SK-N-SH treated with all-trans-retinoic acid at 6 μM for 48 hours (cell line): Measurements from ENCODE around the gene TNRC6A.
"Not testable (repeated sequence)": the region's sequence is repeated elsewhere in the genome, so short reads cannot be mapped to it uniquely, and the experiment has no call there.

ENCODE experiments used
- ATAC-seq: fragments of 200-7000 bp; cut with Tn5 transposase; 3 replicates; pipeline ENCODE4 v1.9.1; 2020; ENCODE audit warnings: mild to moderate bottlenecking, moderate library complexity
- ARNTL ChIP-seq: fragments of 450-650 bp; formaldehyde crosslinking; IDR thresholded peaks from 2 replicates; pipeline ENCODE4 v1.5.0; 2020; ENCODE audit warnings: low read depth, mild to moderate bottlenecking, moderate library complexity, borderline replicate concordance
- BACH2 ChIP-seq: fragments of 250-450 bp; sonication (Bioruptor Pico); IDR thresholded peaks from 2 replicates; pipeline ENCODE4 v1.9.0; 2021; ENCODE audit warnings: mild to moderate bottlenecking, borderline replicate concordance
- CSDC2 ChIP-seq: fragments of 250-450 bp; sonication (Bioruptor Pico); IDR thresholded peaks from 2 replicates; pipeline ENCODE4 v1.5.0; 2020; ENCODE audit warnings: mild to moderate bottlenecking, moderate library complexity
- ESRRG ChIP-seq: fragments of 250-450 bp; sonication (Bioruptor Pico); IDR thresholded peaks from 2 replicates; pipeline ENCODE4 v1.6.1; 2021; ENCODE audit warnings: mild to moderate bottlenecking
- GLIS3 ChIP-seq: fragments of 250-450 bp; sonication (Bioruptor Pico); IDR thresholded peaks from 2 replicates; pipeline ENCODE4 v1.5.0; 2020; ENCODE audit warnings: mild to moderate bottlenecking, moderate library complexity
- ISL1 ChIP-seq: fragments of 250-450 bp; sonication (Bioruptor Pico); IDR thresholded peaks from 2 replicates; pipeline ENCODE4 v2.1.2; 2022; ENCODE audit warnings: mild to moderate bottlenecking, moderate library complexity
- OSR1 ChIP-seq: fragments of 250-450 bp; sonication (Bioruptor Pico); IDR thresholded peaks from 2 replicates; pipeline ENCODE4 v1.8.0; 2022; ENCODE audit warnings: moderate library complexity, mild to moderate bottlenecking, inconsistent platforms
- PPARA ChIP-seq: fragments of 250-450 bp; sonication (Bioruptor Pico); IDR thresholded peaks from 2 replicates; pipeline ENCODE4 v1.5.0; 2020; ENCODE audit warnings: mild to moderate bottlenecking, borderline replicate concordance
- RARB ChIP-seq: fragments of 250-450 bp; sonication (Bioruptor Pico); IDR thresholded peaks from 2 replicates; pipeline ENCODE4 v1.8.0; 2021; ENCODE audit warnings: mild to moderate bottlenecking, moderate library complexity
- SNAI2 ChIP-seq: fragments of 250-450 bp; sonication (Bioruptor Pico); IDR thresholded peaks from 2 replicates; pipeline ENCODE4 v1.5.0; 2020; ENCODE audit warnings: mild to moderate bottlenecking, moderate library complexity
- TCF4 ChIP-seq: fragments of 250-450 bp; sonication (Bioruptor Pico); IDR thresholded peaks from 2 replicates; pipeline ENCODE4 v1.8.0; 2021; ENCODE audit warnings: mild to moderate bottlenecking, moderate library complexity, borderline replicate concordance
- TOX ChIP-seq: fragments of 250-450 bp; sonication (Bioruptor Pico); IDR thresholded peaks from 2 replicates; pipeline ENCODE4 v1.8.0; 2021; ENCODE audit warnings: mild to moderate bottlenecking, moderate library complexity, borderline replicate concordance
- ZC3H10 ChIP-seq: fragments of 250-450 bp; sonication (Bioruptor Pico); IDR thresholded peaks from 2 replicates; pipeline ENCODE4 v1.5.1; 2021; ENCODE audit warnings: mild to moderate bottlenecking, moderate library complexity
- ZFP3 ChIP-seq: fragments of 250-450 bp; sonication (Bioruptor Pico); IDR thresholded peaks from 2 replicates; pipeline ENCODE4 v1.5.0; 2020; ENCODE audit warnings: mild to moderate bottlenecking, moderate library complexity
- ZNF565 ChIP-seq: fragments of 450-650 bp; formaldehyde crosslinking; conservative IDR thresholded peaks from 2 replicates; pipeline ENCODE4 v1.5.0; 2020; ENCODE audit warnings: low read depth, mild to moderate bottlenecking, moderate library complexity
- ZNF70 ChIP-seq: fragments of 450-650 bp; formaldehyde crosslinking; IDR thresholded peaks from 2 replicates; pipeline ENCODE4 v1.5.0; 2020; ENCODE audit warnings: mild to moderate bottlenecking, moderate library complexity
- ZNF8 ChIP-seq: fragments of 450-650 bp; formaldehyde crosslinking; IDR thresholded peaks from 2 replicates; pipeline ENCODE4 v1.5.0; 2020; ENCODE audit warnings: mild to moderate bottlenecking, moderate library complexity
- TF ChIP-seq, protein P1 (sequence below): fragments of 250-450 bp; sonication (Bioruptor Pico); IDR thresholded peaks from 2 replicates; pipeline ENCODE4 v1.8.0; 2021; ENCODE audit warnings: low read depth, mild to moderate bottlenecking, moderate library complexity, borderline replicate concordance
- TF ChIP-seq, protein P2 (sequence below): fragments of 250-450 bp; sonication (Bioruptor Pico); IDR thresholded peaks from 2 replicates; pipeline ENCODE4 v1.5.0; 2020; ENCODE audit warnings: mild to moderate bottlenecking, moderate library complexity
- TF ChIP-seq, protein P3 (sequence below): fragments of 250-450 bp; sonication (Bioruptor Pico); IDR thresholded peaks from 2 replicates; pipeline ENCODE4 v1.5.1; 2020; ENCODE audit warnings: low read depth, mild to moderate bottlenecking, moderate library complexity
- TF ChIP-seq, protein P4 (sequence below): fragments of 250-450 bp; sonication (Bioruptor Pico); IDR thresholded peaks from 2 replicates; pipeline ENCODE4 v1.8.0; 2020; ENCODE audit warnings: mild to moderate bottlenecking, moderate library complexity, borderline replicate concordance
- TF ChIP-seq, protein P5 (sequence below): fragments of 250-450 bp; sonication (Bioruptor Pico); IDR thresholded peaks from 2 replicates; pipeline ENCODE4 v1.5.1; 2021; ENCODE audit warnings: mild to moderate bottlenecking, moderate library complexity

The TNRC6A gene

DNA sequence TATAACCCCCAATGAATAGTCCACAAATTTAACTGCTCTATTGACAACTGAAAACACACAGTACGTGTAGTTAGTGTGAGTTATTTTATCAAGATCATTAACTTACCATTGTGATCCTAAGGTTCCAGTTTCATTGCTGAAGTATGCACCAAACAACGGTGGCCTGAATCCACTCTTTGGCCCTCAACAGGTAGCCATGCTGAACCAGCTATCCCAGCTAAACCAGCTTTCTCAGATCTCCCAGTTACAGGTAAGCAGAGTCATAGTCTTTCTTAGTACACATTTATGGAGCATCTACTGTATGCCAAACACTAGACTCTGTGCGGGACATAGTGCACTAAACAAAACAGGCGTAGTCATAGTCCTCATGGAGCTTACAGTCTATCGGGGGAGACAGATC lies 76.0 kb downstream of the TNRC6A start:
- no peak for TF ChIP-seq ESRRG
- no peak for TF ChIP-seq RARB (CRISPR knock-in tag)
- TF ChIP-seq ARNTL (CRISPR knock-in tag), result no peak
- no peak for TF ChIP-seq ZFP3
- TF ChIP-seq, protein P1, sequence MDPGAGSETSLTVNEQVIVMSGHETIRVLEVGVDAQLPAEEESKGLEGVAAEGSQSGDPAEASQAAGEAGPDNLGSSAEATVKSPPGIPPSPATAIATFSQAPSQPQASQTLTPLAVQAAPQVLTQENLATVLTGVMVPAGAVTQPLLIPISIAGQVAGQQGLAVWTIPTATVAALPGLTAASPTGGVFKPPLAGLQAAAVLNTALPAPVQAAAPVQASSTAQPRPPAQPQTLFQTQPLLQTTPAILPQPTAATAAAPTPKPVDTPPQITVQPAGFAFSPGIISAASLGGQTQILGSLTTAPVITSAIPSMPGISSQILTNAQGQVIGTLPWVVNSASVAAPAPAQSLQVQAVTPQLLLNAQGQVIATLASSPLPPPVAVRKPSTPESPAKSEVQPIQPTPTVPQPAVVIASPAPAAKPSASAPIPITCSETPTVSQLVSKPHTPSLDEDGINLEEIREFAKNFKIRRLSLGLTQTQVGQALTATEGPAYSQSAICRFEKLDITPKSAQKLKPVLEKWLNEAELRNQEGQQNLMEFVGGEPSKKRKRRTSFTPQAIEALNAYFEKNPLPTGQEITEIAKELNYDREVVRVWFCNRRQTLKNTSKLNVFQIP (CRISPR knock-in tag), result no peak
- TF ChIP-seq ZNF565 (CRISPR knock-in tag), result no peak
- no peak for TF ChIP-seq OSR1 (CRISPR knock-in tag)
- TF ChIP-seq BACH2 (CRISPR knock-in tag), result no peak
- TF ChIP-seq, protein P2, sequence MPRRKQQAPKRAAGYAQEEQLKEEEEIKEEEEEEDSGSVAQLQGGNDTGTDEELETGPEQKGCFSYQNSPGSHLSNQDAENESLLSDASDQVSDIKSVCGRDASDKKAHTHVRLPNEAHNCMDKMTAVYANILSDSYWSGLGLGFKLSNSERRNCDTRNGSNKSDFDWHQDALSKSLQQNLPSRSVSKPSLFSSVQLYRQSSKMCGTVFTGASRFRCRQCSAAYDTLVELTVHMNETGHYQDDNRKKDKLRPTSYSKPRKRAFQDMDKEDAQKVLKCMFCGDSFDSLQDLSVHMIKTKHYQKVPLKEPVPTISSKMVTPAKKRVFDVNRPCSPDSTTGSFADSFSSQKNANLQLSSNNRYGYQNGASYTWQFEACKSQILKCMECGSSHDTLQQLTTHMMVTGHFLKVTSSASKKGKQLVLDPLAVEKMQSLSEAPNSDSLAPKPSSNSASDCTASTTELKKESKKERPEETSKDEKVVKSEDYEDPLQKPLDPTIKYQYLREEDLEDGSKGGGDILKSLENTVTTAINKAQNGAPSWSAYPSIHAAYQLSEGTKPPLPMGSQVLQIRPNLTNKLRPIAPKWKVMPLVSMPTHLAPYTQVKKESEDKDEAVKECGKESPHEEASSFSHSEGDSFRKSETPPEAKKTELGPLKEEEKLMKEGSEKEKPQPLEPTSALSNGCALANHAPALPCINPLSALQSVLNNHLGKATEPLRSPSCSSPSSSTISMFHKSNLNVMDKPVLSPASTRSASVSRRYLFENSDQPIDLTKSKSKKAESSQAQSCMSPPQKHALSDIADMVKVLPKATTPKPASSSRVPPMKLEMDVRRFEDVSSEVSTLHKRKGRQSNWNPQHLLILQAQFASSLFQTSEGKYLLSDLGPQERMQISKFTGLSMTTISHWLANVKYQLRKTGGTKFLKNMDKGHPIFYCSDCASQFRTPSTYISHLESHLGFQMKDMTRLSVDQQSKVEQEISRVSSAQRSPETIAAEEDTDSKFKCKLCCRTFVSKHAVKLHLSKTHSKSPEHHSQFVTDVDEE, result no peak
- no peak for TF ChIP-seq CSDC2 (CRISPR knock-in tag)
- no peak for TF ChIP-seq SNAI2 (CRISPR knock-in tag)
- TF ChIP-seq TOX, result no peak
- TF ChIP-seq GLIS3 (CRISPR knock-in tag), result no peak
- TF ChIP-seq PPARA, result no peak
- ATAC-seq, result no peak

DNA sequence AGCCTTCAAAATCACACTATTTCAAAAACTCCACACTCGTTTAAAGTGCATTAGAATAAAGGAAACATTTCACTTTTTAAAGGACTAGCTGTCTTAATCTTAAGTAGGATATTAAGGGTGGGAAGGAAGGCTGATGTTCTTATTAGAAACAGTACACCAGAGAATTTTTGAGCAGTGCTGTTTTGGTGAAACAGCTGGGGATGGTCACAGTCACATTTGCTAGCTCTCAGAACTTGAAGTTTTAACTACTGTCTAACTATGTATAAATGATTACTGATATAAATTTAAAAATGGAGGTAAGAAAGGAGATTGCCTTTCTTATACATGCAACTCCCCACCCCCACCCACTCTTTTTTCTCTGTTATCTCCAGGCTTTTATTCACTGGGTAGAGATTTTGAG lies 77.8 kb downstream of the TNRC6A start:
- TF ChIP-seq ZNF565 (CRISPR knock-in tag) (no peak), ZNF8 (no peak)
- TF ChIP-seq, protein P3, sequence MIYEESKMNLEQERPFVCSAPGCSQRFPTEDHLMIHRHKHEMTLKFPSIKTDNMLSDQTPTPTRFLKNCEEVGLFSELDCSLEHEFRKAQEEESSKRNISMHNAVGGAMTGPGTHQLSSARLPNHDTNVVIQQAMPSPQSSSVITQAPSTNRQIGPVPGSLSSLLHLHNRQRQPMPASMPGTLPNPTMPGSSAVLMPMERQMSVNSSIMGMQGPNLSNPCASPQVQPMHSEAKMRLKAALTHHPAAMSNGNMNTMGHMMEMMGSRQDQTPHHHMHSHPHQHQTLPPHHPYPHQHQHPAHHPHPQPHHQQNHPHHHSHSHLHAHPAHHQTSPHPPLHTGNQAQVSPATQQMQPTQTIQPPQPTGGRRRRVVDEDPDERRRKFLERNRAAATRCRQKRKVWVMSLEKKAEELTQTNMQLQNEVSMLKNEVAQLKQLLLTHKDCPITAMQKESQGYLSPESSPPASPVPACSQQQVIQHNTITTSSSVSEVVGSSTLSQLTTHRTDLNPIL, result no peak
- TF ChIP-seq, protein P4, sequence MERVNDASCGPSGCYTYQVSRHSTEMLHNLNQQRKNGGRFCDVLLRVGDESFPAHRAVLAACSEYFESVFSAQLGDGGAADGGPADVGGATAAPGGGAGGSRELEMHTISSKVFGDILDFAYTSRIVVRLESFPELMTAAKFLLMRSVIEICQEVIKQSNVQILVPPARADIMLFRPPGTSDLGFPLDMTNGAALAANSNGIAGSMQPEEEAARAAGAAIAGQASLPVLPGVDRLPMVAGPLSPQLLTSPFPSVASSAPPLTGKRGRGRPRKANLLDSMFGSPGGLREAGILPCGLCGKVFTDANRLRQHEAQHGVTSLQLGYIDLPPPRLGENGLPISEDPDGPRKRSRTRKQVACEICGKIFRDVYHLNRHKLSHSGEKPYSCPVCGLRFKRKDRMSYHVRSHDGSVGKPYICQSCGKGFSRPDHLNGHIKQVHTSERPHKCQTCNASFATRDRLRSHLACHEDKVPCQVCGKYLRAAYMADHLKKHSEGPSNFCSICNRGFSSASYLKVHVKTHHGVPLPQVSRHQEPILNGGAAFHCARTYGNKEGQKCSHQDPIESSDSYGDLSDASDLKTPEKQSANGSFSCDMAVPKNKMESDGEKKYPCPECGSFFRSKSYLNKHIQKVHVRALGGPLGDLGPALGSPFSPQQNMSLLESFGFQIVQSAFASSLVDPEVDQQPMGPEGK, result no peak
- no peak for ATAC-seq

DNA sequence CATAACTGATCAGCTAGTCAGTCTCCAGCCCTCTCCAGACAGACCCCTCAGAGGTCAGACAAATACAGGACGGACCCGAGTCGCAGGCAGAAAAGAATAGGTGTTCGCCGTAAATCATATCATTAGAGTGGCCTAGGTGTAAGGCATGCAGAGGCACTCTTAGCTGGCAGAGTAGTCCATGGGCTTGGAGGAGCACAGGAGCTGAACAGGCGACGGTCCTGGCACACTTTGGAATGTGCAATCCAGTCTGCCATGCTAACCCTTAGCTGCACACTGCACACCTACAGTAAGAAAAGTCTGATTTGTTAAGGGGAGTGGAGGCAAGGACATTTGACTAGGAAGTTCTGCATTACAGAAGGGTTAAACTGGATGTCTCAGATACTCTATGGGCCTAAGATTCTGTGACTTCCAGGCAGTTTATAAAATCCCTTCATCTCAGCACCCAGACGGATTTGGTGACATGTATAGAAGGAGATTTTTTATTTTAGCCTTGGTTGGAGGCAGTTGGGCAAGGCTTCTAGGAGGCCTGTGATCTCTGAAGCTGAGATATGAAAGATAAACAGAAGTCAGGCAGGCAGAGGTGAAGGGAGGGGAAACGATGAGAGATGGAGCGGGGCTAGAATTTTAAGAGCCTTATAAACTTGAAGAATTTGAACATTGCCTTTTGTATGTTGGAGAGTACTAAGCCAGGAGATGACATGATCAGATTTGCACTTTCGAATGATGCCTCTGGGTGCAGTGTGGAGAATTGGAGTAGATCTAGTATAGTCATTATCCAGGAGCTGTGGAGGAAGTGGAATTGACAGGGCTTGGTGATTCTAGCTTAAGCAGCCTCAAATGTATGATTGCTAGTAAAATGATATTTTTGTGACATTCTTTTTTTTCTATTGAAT lies 81.7 kb downstream of the TNRC6A start:
- TF ChIP-seq OSR1 (CRISPR knock-in tag) (no peak), BACH2 (CRISPR knock-in tag) (no peak), ZNF565 (CRISPR knock-in tag) (no peak), ISL1 (CRISPR knock-in tag) (no peak), TOX (no peak)
- peak; percentile 60; the same call in 2 of the 3 replicates for ATAC-seq

DNA sequence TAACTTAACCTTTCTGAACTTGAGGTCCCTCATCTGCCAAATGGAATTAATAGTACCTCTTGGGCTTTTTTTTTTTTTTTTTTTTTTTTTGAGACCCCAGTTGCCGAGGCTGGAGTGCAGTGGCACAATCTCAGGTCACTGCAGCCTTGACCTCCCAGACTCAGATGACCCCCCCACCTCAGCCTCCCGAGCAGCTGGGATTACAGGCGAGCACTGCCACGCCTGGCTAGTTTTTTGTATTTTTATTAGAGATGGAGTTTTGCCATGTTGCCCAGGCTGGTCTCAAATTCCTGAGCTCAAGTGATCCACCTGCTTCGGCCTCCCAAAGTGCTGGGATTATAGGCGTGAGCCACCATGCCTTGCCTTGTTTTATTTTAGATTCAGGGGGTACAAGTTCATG lies 83.4 kb downstream of the TNRC6A start:
- not testable (repeated sequence) for ATAC-seq

DNA sequence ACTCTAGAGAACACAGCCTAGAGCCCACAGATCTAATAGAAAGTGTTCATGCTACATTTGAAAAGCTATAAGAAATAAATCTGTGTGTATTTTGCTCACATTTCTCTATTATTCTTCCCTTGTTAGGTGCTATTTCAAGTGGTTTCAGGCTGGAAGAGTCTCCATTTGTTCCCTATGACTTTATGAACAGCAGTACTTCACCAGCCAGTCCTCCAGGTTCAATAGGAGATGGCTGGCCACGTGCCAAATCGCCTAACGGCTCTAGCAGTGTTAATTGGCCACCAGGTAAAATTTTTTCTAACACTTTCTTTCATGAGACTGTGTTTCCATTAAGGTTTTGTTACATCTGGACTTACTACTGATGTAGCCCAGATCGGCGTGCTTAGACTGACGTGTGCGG lies 85.6 kb downstream of the TNRC6A start:
- ATAC-seq, result no peak
- no peak for TF ChIP-seq ZNF8
- no peak for TF ChIP-seq ZC3H10 (CRISPR knock-in tag)
- TF ChIP-seq ZFP3, result no peak
- TF ChIP-seq ESRRG, result no peak
- TF ChIP-seq SNAI2 (CRISPR knock-in tag), result no peak
- TF ChIP-seq ZNF565 (CRISPR knock-in tag), result no peak
- TF ChIP-seq TCF4 (CRISPR knock-in tag), result no peak
- no peak for TF ChIP-seq ZNF70 (CRISPR knock-in tag)
- TF ChIP-seq, protein P5, sequence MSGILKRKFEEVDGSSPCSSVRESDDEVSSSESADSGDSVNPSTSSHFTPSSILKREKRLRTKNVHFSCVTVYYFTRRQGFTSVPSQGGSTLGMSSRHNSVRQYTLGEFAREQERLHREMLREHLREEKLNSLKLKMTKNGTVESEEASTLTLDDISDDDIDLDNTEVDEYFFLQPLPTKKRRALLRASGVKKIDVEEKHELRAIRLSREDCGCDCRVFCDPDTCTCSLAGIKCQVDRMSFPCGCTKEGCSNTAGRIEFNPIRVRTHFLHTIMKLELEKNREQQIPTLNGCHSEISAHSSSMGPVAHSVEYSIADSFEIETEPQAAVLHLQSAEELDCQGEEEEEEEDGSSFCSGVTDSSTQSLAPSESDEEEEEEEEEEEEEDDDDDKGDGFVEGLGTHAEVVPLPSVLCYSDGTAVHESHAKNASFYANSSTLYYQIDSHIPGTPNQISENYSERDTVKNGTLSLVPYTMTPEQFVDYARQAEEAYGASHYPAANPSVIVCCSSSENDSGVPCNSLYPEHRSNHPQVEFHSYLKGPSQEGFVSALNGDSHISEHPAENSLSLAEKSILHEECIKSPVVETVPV, result no peak
- TF ChIP-seq, protein P3, result no peak
